ENCODE data around the gene CLASRP.

The CLASRP gene

GRCh38 chr19:45079063-45079910 is 40.4 kb downstream of the CLASRP start, which contains the start of gene GEMIN7:
GEMIN7 (plus strand) TSS chr19:45079260; CDS start chr19:45090115, 10,855 bp downstream.
- in situ Hi-C loops (cut with HindIII; ENCODE audit: low sequenced_read_pairs), result no loop called here

GRCh38 chr19:45079911-45080370 is 41.1 kb downstream of the CLASRP start:
- in situ Hi-C loops (cut with HindIII; ENCODE audit: low sequenced_read_pairs), result no loop called here

GRCh38 chr19:45082170-45082569 is 43.3 kb downstream of the CLASRP start:
- in situ Hi-C loops (cut with HindIII; ENCODE audit: low sequenced_read_pairs), result no loop called here

GRCh38 chr19:45086480-45086879 is 47.6 kb downstream of the CLASRP start:
- in situ Hi-C loops (cut with HindIII; ENCODE audit: low sequenced_read_pairs), result no loop called here

GRCh38 chr19:45087531-45087930 is 48.7 kb downstream of the CLASRP start:
- in situ Hi-C loops (cut with HindIII; ENCODE audit: low sequenced_read_pairs), result no loop called here

- in situ Hi-C loops (cut with HindIII; ENCODE audit: low sequenced_read_pairs), result no loop called here
These were observed 51.2 kb downstream of the CLASRP start for GRCh38 chr19:45090034-45090433.

GRCh38 chr19:45090606-45091005 is 51.8 kb downstream of the CLASRP start:
- in situ Hi-C loops (cut with HindIII; ENCODE audit: low sequenced_read_pairs), result no loop called here

- in situ Hi-C loops (cut with HindIII; ENCODE audit: low sequenced_read_pairs), result no loop called here
These were observed 52.4 kb downstream of the CLASRP start for GRCh38 chr19:45091031-45091923.

- in situ Hi-C loops (cut with HindIII; ENCODE audit: low sequenced_read_pairs), result no loop called here
These were observed 54.2 kb downstream of the CLASRP start, which contains the start of gene PPP1R37 for GRCh38 chr19:45092747-45093678. PPP1R37 (plus strand) TSS chr19:45093179; CDS start chr19:45093326, 147 bp downstream.

GRCh38 chr19:45094137-45094536 is 55.3 kb downstream of the CLASRP start:
- in situ Hi-C loops (cut with HindIII; ENCODE audit: low sequenced_read_pairs), result no loop called here

GRCh38 chr19:45094707-45095106 is 55.9 kb downstream of the CLASRP start:
- in situ Hi-C loops (cut with HindIII; ENCODE audit: low sequenced_read_pairs), result no loop called here

- in situ Hi-C loops (cut with HindIII; ENCODE audit: low sequenced_read_pairs), result no loop called here
These were observed 56.9 kb downstream of the CLASRP start for GRCh38 chr19:45095496-45096413.

- in situ Hi-C loops (cut with HindIII; ENCODE audit: low sequenced_read_pairs), result no loop called here
These were observed 57.9 kb downstream of the CLASRP start for GRCh38 chr19:45096700-45097099.

GRCh38 chr19:45097450-45097775 is 58.6 kb downstream of the CLASRP start:
- in situ Hi-C loops (cut with HindIII; ENCODE audit: low sequenced_read_pairs), result no loop called here

GRCh38 chr19:45097776-45098520 is 59.1 kb downstream of the CLASRP start:
- in situ Hi-C loops (cut with HindIII; ENCODE audit: low sequenced_read_pairs), result no loop called here

- in situ Hi-C loops (cut with HindIII; ENCODE audit: low sequenced_read_pairs), result no loop called here
These were observed 59.9 kb downstream of the CLASRP start for GRCh38 chr19:45098521-45099466.

GRCh38 chr19:45099467-45100191 is 60.8 kb downstream of the CLASRP start:
- in situ Hi-C loops (cut with HindIII; ENCODE audit: low sequenced_read_pairs), result no loop called here

Data from endothelial cell of hepatic sinusoid (primary cell).